ENCODE data around the gene FBXO34.

GRCh38 chr14:55398679-55399078, 127.5 kb downstream of the FBXO34 start:
- no peak for TF ChIP-seq E2F1 (CRISPR knock-in tag; IDR thresholded peaks at IDR 0.05)
- TF ChIP-seq MAX (CRISPR knock-in tag; IDR thresholded peaks at IDR 0.05) = no peak
- no peak for TF ChIP-seq ATF2 (CRISPR knock-in tag; IDR thresholded peaks at IDR 0.05; ENCODE audit: borderline replicate concordance, low read depth)
- no peak for TF ChIP-seq CTCF (IDR thresholded peaks at IDR 0.05)
- no peak for TF ChIP-seq TEAD1 (CRISPR knock-in tag; IDR thresholded peaks at IDR 0.05)
- no peak for TF ChIP-seq GABPB1 (CRISPR knock-in tag; IDR thresholded peaks at IDR 0.05)
- TF ChIP-seq OVOL2 (CRISPR knock-in tag; IDR thresholded peaks at IDR 0.05; ENCODE audit: borderline replicate concordance) = no peak
- no peak for TF ChIP-seq TP53 (CRISPR knock-in tag; IDR thresholded peaks at IDR 0.05)
- no peak for TF ChIP-seq CREM (CRISPR knock-in tag; IDR thresholded peaks at IDR 0.05)
- TF ChIP-seq RORB (CRISPR knock-in tag; IDR thresholded peaks at IDR 0.05) = no peak
